ENCODE data around the gene DEF6.
"Not testable (repeated sequence)": the region's sequence is repeated elsewhere in the genome, so short reads cannot be mapped to it uniquely, and the experiment has no call there.

Gene DEF6

DNA sequence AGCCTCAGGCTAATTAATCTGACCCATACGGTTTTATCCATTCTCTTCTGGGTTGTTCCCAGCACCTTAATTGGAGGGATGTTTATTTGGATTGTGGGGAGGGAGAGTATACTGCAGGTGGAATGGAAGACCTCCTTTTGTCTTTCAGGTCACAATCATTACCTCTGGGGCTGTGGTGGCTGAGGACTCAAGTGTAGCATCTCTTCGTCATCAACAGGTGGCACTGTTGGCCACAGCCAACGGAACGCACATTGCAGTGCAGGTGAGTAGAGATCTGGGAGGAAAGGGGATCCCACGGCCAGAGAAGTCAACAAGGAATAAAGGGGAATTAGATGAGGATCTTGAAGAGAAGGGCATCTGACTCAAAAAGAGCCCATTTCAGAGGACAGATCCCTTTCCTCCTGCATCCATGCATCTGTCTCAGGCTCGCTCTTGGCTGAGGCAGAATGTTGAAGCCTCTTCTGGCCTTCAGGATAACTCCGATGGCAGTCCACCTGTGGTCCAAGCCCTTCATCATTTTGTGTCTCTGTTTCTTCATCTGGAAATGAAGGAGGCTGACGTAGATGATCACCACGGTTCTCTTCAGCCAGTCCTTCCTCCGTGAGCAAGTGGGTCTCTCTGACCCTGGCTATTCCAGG lies 3.2 kb upstream of the DEF6 start:
- no peak for TF ChIP-seq POLR2A (IDR thresholded peaks at IDR 0.05; ENCODE audit: low read depth, low read length)
- DNase-seq (ENCODE audit: insufficient read length, low spot score) (peak; percentile 24), FAIRE-seq (peak; percentile 36)

DNA sequence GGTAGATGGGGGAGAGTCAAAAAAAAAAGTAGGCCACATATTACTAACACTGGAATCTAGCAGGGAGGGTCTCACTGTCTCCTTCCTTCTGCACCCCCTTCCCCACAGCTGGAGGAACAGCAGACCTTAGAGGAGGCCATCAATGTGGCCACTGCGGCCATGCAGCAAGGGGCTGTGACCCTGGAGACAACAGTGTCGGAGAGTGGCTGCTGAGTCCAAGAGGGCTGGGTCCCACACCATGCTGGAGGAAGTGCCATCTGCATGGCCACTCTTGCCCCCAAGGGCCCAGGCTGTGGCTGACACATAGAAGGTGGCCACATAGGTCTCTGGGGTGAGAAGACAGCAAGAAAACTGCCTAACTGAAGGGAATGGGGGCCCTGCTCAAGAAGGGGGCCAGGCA lies 2.6 kb upstream of the DEF6 start:
- DNase-seq (ENCODE audit: insufficient read length, low spot score) (no peak), FAIRE-seq (no peak)
- TF ChIP-seq POLR2A (IDR thresholded peaks at IDR 0.05; ENCODE audit: low read depth, low read length), result no peak

DNA sequence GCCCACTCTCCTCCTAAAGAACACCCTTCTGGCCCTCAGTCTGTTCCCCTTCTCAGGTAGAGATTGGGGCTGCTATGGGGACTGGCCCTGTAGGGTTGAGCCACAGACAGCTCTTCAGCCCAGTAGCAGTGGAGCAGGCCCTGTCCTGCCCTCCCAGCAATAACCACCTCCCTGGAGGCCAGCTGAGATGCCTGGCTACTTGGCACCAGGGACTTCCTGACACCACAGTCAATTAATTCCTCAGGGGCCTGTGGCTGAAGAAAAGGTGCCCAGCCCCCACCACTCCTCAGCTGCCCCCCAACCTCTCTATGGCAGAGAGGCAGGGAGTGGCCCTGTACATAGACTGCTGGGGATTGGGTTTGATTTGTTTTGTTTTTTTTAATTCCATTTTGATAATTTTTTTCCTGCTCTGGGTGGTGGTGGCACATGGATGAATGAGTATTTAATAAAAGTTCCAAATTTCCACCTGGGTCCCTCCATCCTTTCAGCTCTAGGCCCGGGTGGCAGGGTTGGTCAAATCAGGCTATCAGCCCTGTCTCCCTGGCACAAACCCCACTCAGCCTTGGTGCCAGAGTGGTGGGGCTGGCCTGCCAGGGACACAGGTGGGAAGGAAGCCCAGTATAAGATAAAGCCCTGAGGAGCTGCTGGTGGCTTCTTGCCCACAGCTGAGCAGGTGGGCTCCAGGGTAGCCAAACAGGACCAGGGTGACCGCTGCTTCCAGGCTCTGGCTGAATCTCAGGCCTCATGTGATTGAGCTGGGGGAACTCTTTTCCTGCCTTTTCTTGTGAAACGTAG lies 1.9 kb upstream of the DEF6 start:
- no peak for FAIRE-seq
- TF ChIP-seq POLR2A (IDR thresholded peaks at IDR 0.05; ENCODE audit: low read depth, low read length), result no peak
- DNase-seq (ENCODE audit: insufficient read length, low spot score), result no peak

DNA sequence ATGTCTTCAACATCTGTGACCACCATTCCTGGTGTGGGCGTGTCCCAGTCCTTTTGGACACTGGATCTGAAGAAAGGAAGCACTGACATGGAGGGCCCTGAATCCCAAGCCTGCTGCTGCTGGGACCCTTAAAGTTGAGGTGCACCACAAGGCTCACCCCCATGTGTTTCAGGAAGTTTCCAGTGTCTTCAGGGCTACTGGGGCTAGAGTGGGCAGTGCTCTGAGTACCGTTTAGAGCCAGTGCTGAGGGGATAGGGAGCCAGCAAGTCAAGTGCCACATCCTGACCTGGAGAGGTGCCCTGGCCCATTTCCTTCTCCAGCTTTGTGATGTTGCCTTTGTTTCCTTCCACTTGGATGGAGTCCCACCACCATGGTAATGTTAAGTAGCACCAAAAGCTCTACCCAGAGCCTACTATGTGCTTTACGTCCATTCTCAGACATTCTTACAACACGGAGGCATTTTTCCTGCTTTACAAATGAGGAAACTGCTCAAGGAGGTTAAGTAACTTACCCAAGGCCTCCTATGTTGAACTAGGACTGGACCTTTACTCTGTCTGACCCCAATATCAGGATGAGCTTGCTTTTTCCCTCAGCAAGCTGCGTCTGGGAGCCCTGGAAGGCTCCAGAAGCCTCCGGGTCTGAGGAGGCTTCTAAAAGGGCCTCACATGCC lies 552 bp upstream of the DEF6 start:
- FAIRE-seq, result no peak
- DNase-seq (ENCODE audit: insufficient read length, low spot score), result no peak
- no peak for TF ChIP-seq POLR2A (IDR thresholded peaks at IDR 0.05; ENCODE audit: low read depth, low read length)

DNA sequence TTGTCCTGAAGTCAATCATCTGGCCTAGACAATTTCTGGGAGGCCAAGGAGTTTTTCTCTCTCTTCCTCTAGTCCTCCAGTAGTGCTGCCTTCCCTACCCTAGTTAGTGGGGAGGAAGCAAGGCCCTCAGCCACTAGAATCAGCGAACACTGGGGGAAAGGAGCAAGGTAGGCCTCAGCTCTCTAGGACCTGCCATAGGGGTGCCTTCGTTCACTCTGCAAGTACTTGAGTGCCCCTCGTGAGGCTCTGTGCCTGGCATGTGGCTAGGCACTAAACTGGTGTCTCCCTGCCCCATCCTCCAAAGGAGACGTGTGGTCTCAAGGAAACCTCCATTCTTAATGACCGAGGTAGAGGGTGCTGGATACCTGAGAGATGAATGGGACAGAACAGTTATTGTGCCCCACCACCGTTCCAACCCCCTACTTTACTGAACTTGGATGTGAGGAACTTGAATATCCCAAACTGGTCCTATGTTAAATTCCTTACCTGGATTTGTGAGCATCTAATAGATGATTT lies 1.1 kb downstream of the DEF6 start:
- no peak for TF ChIP-seq POLR2A (IDR thresholded peaks at IDR 0.05; ENCODE audit: low read depth, low read length)
- no peak for DNase-seq (ENCODE audit: insufficient read length, low spot score)
- no peak for FAIRE-seq

DNA sequence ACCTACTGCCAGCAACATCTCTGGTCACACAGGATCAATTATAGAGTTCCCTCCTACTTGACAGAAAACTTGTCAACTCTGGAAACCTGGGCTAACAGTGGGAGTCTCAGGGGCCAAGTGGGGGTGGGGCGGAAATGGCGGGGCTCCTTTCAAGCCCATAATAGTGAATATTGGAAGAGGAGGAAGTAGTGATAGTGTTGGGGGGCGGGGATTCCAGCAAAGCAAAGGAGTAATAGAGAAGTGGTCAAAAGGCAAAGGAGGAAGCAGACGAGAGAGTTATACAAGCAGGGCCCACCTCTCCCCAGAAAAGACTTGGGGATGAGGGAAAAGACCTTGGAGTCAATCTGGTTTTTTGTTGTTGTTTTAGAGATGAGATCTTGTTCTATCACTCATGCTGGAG lies 2.1 kb downstream of the DEF6 start:
- no peak for TF ChIP-seq POLR2A (IDR thresholded peaks at IDR 0.05; ENCODE audit: low read depth, low read length)
- DNase-seq (ENCODE audit: insufficient read length, low spot score) (no peak), FAIRE-seq (no peak)

DNA sequence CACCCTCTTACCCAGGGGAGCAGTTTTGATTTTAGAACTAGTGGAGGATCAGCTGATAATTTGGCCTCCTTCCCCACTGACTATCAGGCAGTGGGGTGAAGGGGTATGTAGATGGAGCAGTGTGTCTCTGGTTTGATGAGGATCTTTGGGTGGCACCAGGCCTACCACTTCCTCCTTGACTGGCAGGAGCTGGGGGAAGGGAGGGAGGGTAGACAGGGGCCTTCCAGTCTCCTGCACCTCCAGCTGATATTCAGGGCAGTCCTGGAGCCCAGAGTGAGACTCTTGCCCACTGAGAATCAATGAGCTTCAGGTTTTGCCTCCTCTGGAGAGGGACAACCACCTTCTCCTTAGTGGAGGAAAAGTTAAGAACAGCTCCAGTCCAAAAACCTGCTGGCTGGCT lies 3.2 kb downstream of the DEF6 start:
- TF ChIP-seq POLR2A (IDR thresholded peaks at IDR 0.05; ENCODE audit: low read depth, low read length), result no peak
- DNase-seq (ENCODE audit: insufficient read length, low spot score) (no peak), FAIRE-seq (no peak)

DNA sequence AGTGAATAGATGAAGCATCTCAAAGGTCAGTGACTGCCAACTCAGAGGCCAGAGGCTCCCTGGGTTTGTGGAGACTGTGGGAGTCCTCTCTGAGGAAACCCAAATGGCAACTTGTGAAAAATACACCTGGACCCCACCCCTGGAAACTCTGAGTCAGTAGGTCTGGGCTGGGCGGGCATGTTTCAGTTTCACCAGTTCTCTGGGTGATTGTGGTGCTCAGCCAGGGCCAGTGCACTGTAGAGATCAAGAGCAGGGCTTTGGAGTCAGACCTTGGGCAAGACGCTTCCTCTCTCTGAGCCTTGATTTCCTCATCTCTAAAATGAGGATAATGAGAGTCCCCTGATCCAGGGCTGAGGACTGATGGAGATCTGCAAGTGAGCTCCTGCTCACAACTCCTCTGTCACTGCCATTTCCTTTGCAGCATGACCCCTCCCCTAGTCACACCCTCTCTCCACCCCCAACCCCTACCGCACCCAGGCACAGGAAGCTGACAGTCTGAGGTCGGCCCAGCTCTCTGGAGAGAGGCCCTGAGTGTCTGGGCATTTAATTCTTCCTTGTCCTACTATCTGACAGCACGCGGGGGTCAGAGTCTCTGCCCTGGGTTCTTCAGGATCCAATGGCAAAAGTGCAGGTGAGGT lies 5.1 kb downstream of the DEF6 start:
- peak; percentile 60 for FAIRE-seq
- TF ChIP-seq POLR2A (IDR thresholded peaks at IDR 0.05; ENCODE audit: low read depth, low read length), result no peak
- DNase-seq (ENCODE audit: insufficient read length, low spot score), result peak; percentile 50

DNA sequence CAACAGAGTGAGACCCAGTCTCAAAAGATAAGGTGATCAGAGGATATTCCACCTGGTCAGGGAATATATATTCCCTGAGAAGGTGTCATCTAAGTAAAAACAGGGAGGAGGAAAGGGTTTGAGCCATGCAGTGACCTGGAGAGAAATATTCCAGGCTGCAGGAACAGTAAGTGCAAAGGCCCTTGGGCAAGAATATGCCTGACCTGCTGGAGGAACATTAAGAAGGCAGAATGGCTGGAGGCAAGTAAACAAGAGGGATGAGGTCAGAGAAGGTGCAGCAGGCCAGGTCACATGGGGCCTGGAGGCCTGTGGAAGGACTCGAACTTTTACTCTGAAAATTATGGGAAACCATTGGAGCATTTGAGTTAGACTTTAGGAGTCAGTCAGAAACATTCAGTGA lies 6.7 kb downstream of the DEF6 start:
- DNase-seq (ENCODE audit: insufficient read length, low spot score) (no peak), FAIRE-seq (no peak)
- TF ChIP-seq POLR2A (IDR thresholded peaks at IDR 0.05; ENCODE audit: low read depth, low read length), result no peak

DNA sequence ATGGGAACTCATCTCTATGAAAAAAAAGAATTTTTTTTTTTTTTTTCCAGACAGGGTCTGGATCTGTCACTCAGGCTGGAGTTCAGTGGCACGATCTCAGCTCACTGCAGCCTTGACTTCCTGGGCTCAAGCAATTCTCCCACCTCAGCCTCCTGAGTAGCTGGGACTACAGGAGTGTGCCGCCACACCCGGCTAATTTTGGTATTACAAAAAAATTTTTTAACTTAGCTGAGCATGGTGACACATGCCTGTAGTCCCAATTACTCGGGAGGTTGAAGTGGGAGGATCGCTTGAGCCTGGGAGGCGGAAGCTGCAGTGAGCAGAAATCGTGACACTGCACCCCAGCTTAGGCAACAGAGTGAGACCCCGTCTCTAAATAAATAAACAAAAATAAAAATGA lies 7.5 kb downstream of the DEF6 start:
- TF ChIP-seq POLR2A (IDR thresholded peaks at IDR 0.05; ENCODE audit: low read depth, low read length), result no peak
- no peak for FAIRE-seq
- DNase-seq (ENCODE audit: insufficient read length, low spot score), result no peak

DNA sequence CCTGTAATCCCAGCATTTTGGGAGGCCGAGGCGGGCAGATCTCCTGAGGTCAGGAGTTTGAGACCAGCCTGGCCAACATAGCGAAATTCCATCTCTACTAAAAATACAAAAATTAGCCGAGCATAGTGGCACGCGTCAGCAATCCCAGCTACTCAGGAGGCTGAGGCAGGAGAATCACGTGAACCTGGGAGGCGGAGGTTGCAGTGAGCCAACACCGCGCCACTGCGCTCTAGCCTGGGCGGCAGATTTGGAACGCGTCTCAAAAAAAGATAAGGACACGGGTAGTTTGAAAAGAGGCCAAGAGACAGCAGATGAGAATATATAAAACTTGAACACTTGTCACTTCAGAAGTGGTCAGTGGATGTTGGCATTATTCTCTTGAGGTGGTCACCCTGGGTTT lies 9.5 kb downstream of the DEF6 start:
- FAIRE-seq; DNase-seq (ENCODE audit: insufficient read length, low spot score): not testable (repeated sequence)

DNA sequence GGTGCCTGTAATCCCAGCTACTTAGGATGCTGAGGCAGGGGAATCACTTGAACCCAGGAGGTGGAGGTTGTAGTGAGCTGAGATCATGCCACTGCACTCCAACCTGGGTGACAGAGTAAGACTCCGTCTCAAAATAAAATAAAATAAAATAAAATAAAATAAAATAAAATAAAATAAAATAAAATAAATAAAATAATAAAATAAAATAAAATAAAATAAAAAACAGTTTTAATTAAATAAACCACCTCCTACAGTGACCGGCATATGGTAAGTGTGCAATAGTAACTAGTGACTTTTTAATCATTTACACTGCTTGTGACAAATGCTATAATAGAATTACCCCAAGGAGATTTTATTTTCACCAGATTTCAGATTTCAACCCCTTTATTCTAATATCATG lies 10.9 kb downstream of the DEF6 start:
- DNase-seq (ENCODE audit: insufficient read length, low spot score); FAIRE-seq: not testable (repeated sequence)

DNA sequence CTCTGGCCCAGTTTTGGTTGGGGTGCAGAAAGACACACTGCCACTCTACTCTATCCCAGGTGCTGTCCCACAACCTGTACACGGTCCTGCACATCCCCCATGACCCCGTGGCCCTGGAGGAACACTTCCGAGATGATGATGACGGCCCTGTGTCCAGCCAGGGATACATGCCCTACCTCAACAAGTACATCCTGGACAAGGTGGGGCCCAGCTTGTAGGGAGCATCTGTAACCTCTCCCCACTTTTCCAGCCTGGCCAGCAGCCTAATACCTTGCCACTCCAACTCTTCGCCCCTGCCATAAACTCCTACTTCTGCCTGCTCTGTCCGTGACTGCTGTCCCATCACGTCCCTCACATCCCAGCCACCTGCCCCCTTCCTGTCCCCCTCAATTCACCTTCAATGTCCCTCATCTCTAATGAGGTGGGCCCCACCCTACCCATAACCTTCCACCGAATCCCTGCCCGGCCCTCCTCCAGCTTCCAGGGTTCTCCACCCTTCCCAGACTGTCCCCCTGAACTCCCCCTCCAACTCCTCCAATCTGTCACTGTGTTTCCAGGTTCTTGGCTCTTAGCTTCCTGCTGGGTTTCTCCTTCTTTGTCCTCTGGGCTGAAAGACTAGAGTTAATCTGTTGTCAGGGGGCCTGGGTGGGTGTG lies 12.1 kb downstream of the DEF6 start:
- DNase-seq (ENCODE audit: insufficient read length, low spot score), result no peak
- FAIRE-seq, result no peak
- no peak for TF ChIP-seq POLR2A (IDR thresholded peaks at IDR 0.05; ENCODE audit: low read depth, low read length)
